Measurements from ENCODE around the gene CRABP2.

- TF ChIP-seq CTCF (IDR thresholded peaks at IDR 0.05) (no peak), POLR2A (IDR thresholded peaks at IDR 0.05) (no peak)
Observed at GRCh38 chr1:156655904-156656516, 49.4 kb downstream of the CRABP2 start.
